ENCODE data around the gene KRTAP10-7.
"Not testable (repeated sequence)": the region's sequence is repeated elsewhere in the genome, so short reads cannot be mapped to it uniquely, and the experiment has no call there.

KRTAP10-7 gene

GRCh38 chr21:44590311-44590721, 10.1 kb upstream of the KRTAP10-7 start:
- DNase-seq (ENCODE audit: low read depth in 2 of 2), result no peak

- DNase-seq (ENCODE audit: low read depth in 2 of 2), result not testable (repeated sequence)
Observed at GRCh38 chr21:44590897-44591800, 9.2 kb upstream of the KRTAP10-7 start.

DNA sequence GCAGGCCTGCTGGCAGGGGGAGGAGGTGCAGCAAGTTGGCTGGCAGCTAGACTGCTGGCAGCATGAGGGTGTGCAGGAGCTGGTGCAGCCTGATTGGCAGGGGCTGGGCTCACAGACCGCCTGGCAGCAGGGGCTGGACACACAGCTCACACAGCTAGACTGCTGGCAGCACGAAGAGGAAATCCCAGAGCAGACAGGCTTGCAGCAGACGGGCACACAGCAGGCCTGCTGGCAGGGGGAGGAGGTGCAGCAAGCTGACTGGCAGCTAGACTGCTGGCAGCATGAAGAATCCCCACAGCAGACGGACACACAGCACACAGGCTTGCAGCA, 8.6 kb upstream of the KRTAP10-7 start:
- DNase-seq (ENCODE audit: low read depth in 2 of 2), result not testable (repeated sequence)

GRCh38 chr21:44592446-44593311, 7.7 kb upstream of the KRTAP10-7 start, which contains the start of gene KRTAP10-6:
Gene KRTAP10-6, minus strand, starts transcription at chr21:44592505. Its CDS starts 21 bp downstream, at chr21:44592484.
- no peak for DNase-seq (ENCODE audit: low read depth in 2 of 2)

DNA sequence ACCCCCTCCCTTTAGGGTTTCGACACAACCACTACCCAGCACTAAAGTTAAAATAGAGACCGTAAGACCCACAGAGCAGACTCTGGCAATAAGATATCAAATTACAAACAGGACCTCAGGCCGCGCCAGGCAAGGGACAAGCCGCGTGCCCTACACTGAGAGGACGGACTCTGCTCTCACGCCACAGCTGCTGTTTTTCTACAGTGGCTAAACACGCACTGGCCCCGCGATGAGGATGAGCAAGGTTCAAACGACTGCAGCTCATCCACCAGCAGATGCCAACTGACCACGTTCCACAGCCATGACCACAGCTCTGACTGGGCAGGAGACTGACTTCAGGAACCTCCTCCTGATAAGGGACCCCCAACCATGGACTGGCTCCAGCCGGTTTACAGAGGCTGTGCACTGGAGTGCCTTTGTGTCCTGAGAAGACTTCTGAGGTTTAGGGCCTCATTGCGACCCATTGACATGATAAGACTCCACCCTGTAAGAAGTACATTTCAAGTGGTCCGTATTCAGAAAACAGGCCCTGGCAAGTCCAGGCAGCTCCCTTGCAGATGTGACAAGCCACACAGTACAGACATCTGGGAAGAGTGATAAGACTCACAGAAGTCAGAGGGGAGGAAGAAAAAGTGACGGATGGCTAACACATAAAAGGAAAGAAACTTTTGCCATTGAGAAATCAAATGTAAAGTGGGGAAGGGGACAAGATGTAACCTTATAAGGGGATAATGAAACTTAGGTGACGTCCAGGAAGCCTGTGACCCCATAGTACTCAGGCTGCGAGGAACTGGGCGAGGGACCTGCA, 6.6 kb upstream of the KRTAP10-7 start:
- DNase-seq (ENCODE audit: low read depth in 2 of 2), result no peak

GRCh38 chr21:44594406-44594916, 5.9 kb upstream of the KRTAP10-7 start:
- DNase-seq (ENCODE audit: low read depth in 2 of 2), result no peak

GRCh38 chr21:44595524-44595923, 4.9 kb upstream of the KRTAP10-7 start:
- no peak for DNase-seq (ENCODE audit: low read depth in 2 of 2)

DNA sequence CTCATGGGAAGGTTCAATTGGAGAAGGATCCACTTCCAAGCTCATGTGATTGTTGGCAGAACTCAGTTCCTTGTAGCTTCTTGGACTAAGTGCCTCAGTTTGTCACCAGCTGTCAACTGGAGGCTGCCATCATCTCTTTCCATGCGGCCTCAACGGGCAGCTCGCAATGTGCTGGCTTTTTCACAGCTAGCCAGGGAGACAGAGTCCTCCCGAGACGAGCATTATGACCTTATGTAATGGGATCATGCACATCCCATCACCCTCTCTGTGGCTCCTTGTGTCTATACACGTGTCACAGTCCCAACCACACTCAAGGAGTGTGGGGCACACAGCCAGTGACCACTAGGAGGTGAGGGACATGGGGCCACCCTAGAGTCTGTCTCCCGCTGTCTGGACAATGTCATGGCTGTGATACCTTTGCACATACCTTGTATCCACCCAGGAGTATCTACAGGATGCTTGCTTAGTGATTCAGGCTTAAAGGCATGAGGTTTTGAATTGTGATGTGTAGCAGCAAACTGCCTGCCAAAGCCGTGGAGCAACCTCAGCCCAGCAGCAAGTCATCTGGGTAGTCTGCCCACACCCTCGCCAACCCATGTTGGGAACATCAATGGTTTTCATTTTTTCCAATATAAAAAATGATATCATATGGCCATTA, 4.2 kb upstream of the KRTAP10-7 start:
- DNase-seq (ENCODE audit: low read depth in 2 of 2), result no peak

GRCh38 chr21:44598061-44598460, 2.3 kb upstream of the KRTAP10-7 start:
- DNase-seq (ENCODE audit: low read depth in 2 of 2), result no peak

DNA sequence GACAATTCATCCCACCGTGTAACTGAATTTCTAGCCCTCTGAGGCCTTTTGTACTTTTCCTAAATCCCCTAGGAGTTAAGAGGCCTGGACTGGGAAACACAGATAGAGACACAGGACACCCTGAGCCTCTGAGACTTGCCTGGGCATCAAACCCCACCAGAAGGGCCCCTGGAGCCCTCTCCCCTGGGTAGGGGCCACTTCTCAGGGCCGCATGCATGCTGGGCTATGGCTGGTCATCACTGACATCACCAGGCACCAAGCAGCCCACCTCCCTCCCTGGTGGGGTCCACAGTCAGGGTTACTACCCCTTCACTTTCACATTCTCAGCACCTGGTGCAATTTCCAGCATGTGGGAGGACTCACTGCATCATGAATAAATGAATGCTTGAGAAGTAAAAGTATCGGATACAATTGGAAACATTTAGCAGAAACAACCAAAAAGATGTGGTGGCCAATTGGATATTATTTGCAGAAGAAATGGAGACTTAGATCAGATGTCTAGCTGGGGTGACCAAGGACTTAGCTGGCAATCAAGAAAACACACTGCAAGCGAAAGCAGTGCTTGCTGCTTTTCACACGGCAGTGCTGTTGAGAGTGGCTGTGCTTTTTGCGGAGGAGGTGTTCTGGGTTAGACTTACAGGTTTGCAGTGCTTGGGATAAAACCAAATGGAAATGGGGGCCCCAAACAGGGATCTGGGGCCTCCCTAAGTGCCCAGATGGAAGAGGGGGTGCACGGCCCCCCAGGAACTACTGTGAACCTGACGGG, 950 bp upstream of the KRTAP10-7 start:
- DNase-seq (ENCODE audit: low read depth in 2 of 2), result no peak

- not testable (repeated sequence) for DNase-seq (ENCODE audit: low read depth in 2 of 2)
Observed at GRCh38 chr21:44601091-44601490, 694 bp downstream of the KRTAP10-7 start.

GRCh38 chr21:44601596-44602462, 1.4 kb downstream of the KRTAP10-7 start:
- DNase-seq (ENCODE audit: low read depth in 2 of 2), result no peak

GRCh38 chr21:44602463-44602850, 2.1 kb downstream of the KRTAP10-7 start:
- no peak for DNase-seq (ENCODE audit: low read depth in 2 of 2)

- no peak for DNase-seq (ENCODE audit: low read depth in 2 of 2)
Observed at GRCh38 chr21:44603109-44603875, 2.9 kb downstream of the KRTAP10-7 start.

- no peak for DNase-seq (ENCODE audit: low read depth in 2 of 2)
Observed at GRCh38 chr21:44603911-44604310, 3.5 kb downstream of the KRTAP10-7 start.

- DNase-seq (ENCODE audit: low read depth in 2 of 2), result no peak
Observed at GRCh38 chr21:44606495-44606894, 6.1 kb downstream of the KRTAP10-7 start.

GRCh38 chr21:44609193-44609592, 8.8 kb downstream of the KRTAP10-7 start:
- no peak for DNase-seq (ENCODE audit: low read depth in 2 of 2)

DNA sequence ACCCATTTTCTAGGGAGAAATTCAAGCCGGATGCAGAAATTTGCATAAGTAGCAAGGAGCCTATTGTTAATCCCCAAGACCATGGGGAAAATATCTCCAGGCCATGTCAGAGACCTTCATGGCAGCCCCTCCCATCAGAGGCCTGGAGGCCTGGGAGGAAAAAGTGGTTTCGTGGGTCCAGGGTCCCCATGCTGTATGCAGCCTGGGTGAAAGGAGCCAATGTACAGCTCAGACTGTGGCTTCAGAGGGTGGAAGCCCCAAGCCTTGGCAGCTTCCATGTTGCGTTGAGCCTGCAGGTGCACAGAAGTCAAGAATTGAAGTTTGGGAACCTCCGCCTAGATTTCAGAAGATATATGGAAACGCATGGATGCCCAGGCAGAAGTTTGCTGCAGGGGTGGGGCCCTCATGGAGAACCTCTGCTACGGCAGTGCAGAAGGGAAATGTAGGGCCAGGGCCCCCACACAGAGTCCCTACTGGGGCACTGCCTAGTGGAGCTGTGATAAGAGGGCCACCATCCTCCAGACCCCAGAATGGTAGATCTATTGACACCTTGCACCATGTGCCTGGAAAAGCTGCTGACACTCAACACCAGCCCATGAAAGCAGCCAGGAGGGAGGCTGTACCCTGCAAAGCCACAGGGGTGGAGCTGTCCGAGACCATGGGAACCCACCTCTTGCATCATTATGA, 9.9 kb downstream of the KRTAP10-7 start:
- not testable (repeated sequence) for DNase-seq (ENCODE audit: low read depth in 2 of 2)
